COR-L47 (cell line): ENCODE measurements around the gene COLEC11.

ENCODE experiments used
- DNase-seq: peaks from one replicate; lab custom pipeline; 2025; lab: John Stamatoyannopoulos, UW

COLEC11 gene

DNA sequence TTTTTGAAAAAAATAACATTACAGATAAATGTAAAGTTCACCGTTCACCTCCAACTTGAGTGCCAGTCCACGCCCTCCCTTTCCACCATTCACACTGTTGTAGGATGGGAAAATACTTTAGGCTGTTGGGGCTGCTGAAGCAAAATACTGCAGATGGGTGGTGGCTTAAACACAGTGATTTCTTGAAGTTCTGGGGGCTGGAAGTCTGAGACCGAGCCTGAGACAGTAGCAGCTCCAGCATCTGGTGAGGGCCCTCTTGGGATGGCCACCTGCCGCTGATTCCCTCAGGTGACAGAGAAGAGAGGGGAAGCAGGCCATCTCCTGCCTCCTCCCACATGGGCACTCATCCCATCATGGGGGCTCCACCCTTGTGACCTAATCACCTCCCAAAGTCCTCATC is 80.8 kb downstream of the COLEC11 start:
- DNase-seq, result no peak

GRCh38 chr2:3677436-3677835 is 82.5 kb downstream of the COLEC11 start:
- no peak for DNase-seq

DNA sequence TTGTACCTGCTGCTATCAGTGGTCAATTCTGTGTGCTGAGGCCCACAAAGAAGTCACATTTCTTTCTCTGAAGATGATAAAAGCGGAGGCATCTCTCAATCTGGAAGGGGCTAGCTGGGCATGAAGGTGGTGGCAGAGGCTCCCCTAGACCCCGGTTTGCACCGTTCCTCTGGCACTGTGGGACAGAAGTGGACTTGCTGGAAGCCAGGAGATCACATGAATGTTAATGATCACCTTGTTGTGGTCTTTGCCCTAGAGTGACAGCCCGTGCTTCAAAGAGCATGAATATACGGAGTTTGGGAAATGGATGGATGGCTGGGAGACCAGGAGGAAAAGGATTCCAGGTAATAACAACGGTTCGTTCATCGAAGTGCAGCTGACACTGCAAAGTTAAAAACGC is 83.3 kb downstream of the COLEC11 start:
- no peak for DNase-seq

GRCh38 chr2:3679180-3679579 is 84.3 kb downstream of the COLEC11 start:
- no peak for DNase-seq

- DNase-seq, result no peak
Measured at GRCh38 chr2:3679616-3680393, 84.9 kb downstream of the COLEC11 start.

DNA sequence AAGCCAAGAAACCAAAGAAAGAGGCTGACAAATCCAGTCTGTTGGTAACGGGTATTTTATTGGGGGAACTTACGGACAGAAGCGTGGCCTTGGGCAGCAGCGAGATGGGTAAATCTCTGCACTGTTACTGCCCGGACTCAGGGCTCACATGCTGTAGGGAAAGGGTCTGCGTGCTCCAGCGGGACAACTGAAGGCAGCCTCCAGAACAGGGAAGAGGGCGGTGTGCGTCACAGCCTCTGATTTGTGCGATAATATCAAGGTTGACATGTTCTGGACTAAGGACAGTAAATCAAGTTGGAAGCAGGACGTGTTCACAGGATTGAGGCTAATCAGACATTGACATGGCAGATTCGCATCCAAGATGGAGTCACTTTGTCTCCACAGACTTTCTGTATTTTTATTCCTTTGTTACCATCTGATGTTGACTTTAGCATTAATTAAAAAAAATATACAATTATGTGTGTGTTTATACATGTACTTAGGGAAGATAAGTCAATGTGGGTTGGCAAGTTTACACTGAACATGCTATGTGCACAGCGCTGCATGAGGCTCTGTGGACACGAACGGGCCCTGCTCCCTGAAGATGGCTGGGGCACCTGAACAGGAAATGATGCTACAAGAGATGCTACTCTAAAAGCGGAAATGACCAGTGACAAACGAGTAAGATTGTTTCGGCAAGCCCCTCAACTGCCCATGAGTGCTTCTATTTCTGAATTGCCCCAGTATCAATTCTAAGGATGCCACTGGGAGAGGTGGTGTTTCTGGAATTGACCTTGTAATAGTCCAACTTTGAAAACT is 85.8 kb downstream of the COLEC11 start:
- DNase-seq, result no peak

DNA sequence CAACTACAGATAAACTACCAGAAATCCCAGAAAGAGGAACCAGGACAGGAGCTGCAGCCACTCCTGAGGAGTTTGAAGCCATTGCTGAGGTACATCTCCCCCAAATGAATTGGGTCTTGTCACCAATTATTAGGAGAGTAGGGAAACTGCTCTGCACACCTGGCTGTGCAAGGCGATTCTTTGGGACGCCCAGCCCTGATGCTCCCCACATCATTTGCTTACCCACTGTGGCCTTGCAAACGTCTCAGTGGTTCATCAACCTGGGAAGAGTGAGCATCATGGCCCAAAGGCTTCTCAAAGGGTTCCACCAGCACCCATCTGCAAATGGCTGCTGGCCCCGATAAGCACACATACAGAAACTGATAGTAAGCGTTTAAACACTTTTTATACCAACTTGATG is 86.7 kb downstream of the COLEC11 start:
- DNase-seq, result no peak

GRCh38 chr2:3682811-3683210 is 87.9 kb downstream of the COLEC11 start:
- DNase-seq, result no peak

- no peak for DNase-seq
Measured at GRCh38 chr2:3683748-3684454, 89.0 kb downstream of the COLEC11 start.

GRCh38 chr2:3689998-3690748 is 95.3 kb downstream of the COLEC11 start:
- DNase-seq, result no peak

- DNase-seq, result peak; percentile 56
Measured at GRCh38 chr2:3692375-3692774, 97.5 kb downstream of the COLEC11 start.
